Tibial nerve (tissue), 4 donors: Measurements from ENCODE around the gene GOLGA2. TPM values are rescaled to one million over a fixed set of nuclear protein-coding genes. Genes with fewer than 3 reads are reported as not detected.
A peak's percentile ranks its signal among the peaks of the same experiment; 100 is the strongest.
"Not testable (repeated sequence)": the region's sequence is repeated elsewhere in the genome, so short reads cannot be mapped to it uniquely, and the experiment has no call there.

Source experiments
- DNase-seq, 2 donors: peaks; one replicate each; pipeline ENCODE4 v3.0.0-alpha.2; 2019; ENCODE audit warnings: low spot score in 2 of 2
- H3K27ac ChIP-seq, 4 donors: fragments of 200-600 bp; sonication (generic) in 3 of 4; one replicate each; pipeline ENCODE4 v1.5.1; 2017 to 2019; ENCODE audit warnings: mild to moderate bottlenecking in 1 of 4
- H3K27me3 ChIP-seq, 2 donors: fragments of 200-600 bp; sonication (generic) in 1 of 2; one replicate each; pipeline versions ENCODE4 v1.5.1 to v1.6.0; 2017 to 2019
- H3K36me3 ChIP-seq, 3 donors: fragments of 200-600 bp; sonication (generic); one replicate each; pipeline ENCODE4 v1.5.1; 2018 to 2019
- H3K4me1 ChIP-seq, 4 donors: fragments of 200-600 bp; sonication (generic) in 3 of 4; one replicate each; pipeline ENCODE4 v1.5.1; 2017 to 2019
- H3K4me3 ChIP-seq, 4 donors: fragments of 200-600 bp; sonication (generic) in 3 of 4; one replicate each; pipeline ENCODE4 v1.5.1; 2017 to 2019; ENCODE audit warnings: mild to moderate bottlenecking in 1 of 4, moderate library complexity in 1 of 4
- H3K9me3 ChIP-seq, 4 donors: fragments of 200-600 bp; sonication (generic) in 3 of 4; one replicate each; pipeline ENCODE4 v1.5.1; 2017 to 2019
- CTCF ChIP-seq, 5 experiments: fragments of 200-600 bp in 3 of 5; fragments of 450-650 bp in 2 of 5; sonication (generic) in 3 of 5; IDR thresholded peaks; one replicate each; pipeline ENCODE4 v1.5.1; 2016 to 2019; ENCODE audit warnings: antibody characterized with exemption in 5 of 5, mild to moderate bottlenecking in 3 of 5, moderate library complexity in 2 of 5
- EP300 ChIP-seq, 2 donors: sonication (generic); formaldehyde crosslinking; IDR thresholded peaks; one replicate each; pipeline ENCODE4 v1.6.1; 2017; ENCODE audit warnings: antibody characterized with exemption in 2 of 2, mild to moderate bottlenecking in 1 of 2
- POLR2A ChIP-seq, 2 donors: fragments of 450-650 bp; IDR thresholded peaks; one replicate each; pipeline ENCODE4 v1.6.1; 2017; ENCODE audit warnings: antibody characterized with exemption in 2 of 2, mild to moderate bottlenecking in 2 of 2, moderate library complexity in 2 of 2
- WGBS, 2 donors: methylation state at CpG; one replicate each; pipeline ENCODE4 v1.1.5; 2018; 5-methylcytosine and 5-hydroxymethylcytosine counted together
- total RNA-seq, 4 donors: library from RNA; depleted of rRNA; stranded (reverse); fragments of >200 nt; gene quantifications; one replicate each; pipeline ENCODE4 v1.1.0, GENCODE V29; 2016

GOLGA2 gene
- total RNA-seq, 4 donors from 2014 or later: 67.4 to 103 (median 91.9) TPM

DNA sequence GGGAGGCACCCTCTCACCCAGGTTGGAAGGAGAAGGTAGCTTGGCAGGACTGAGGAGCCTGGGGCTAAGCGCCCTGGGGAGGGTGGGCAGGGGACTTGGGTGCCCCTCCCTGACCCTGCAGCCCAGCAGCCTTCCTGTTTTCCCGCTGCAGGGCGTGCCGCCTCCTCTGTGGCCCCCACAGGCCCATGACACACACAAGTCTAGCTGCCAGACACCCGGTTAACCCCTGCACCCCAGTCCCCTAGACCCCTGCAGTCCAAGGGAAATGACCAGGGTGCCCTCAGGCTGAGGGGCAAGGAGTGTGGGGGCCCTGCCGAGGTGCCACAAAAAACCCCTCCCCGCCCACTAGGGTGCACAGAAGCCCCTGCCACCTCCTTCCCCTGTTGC is 33.0 kb downstream of the GOLGA2 start:
- peak in 1 of 2 donors; percentile 4 for TF ChIP-seq EP300 (IDR thresholded peaks at IDR 0.05)
- TF ChIP-seq CTCF (IDR thresholded peaks at IDR 0.05): no peak
- DNase-seq: no peak
- Histone ChIP-seq H3K36me3 (peaks cover 0 to 3% (median 0%) of the 10 kb centered on the region in 3 donors), H3K4me3 (no peak overlapping the region), H3K27me3 (no peaks in the 10 kb centered on the region), H3K9me3 (no peaks in the 10 kb centered on the region), H3K27ac (peak overlapping the region; percentile 21 to 87 (median 63)), H3K4me1 (peaks cover 0 to 47% (median 17%) of the 10 kb centered on the region in 4 donors)
- 28 to 43% methylated on average over 4 to 6 of the region's 7 CpGs for WGBS, 2 donors

DNA sequence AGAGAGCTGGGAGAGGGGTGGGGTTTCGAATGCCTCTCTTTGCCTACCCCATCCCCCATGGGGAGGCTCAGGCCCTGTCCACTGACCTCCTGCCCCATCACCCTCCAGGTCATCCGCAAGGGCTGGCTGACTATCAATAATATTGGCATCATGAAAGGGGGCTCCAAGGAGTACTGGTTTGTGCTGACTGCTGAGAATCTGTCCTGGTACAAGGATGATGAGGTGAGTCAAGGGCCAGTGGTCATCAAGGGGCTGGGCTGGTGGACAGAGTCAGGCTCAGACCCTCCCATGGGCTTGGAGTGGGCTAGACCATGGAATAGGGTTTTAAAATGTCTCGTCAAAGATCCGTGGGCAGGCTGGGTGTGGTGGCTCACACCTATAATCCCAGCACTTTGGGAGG is 33.7 kb downstream of the GOLGA2 start:
- 67 to 79% methylated on average over 4 of the region's 4 CpGs for WGBS, 2 donors
- Histone ChIP-seq H3K9me3 (no peaks in the 10 kb centered on the region), H3K27ac (peak overlapping the region in 2 of 4 donors; percentile 57 to 87), H3K36me3 (peaks cover 0 to 3% (median 0%) of the 10 kb centered on the region in 3 donors), H3K4me3 (no peak overlapping the region), H3K4me1 (peaks cover 0 to 47% (median 17%) of the 10 kb centered on the region in 4 donors), H3K27me3 (no peaks in the 10 kb centered on the region)
- no peak for DNase-seq
- TF ChIP-seq EP300 (IDR thresholded peaks at IDR 0.05) (no peak), CTCF (IDR thresholded peaks at IDR 0.05) (no peak), POLR2A (IDR thresholded peaks at IDR 0.05) (no peak)

- Histone ChIP-seq H3K27ac (peak overlapping the region in 1 of 4 donors; percentile 75), H3K4me3 (no peak overlapping the region), H3K36me3 (no peaks in the 10 kb centered on the region), H3K9me3 (no peaks in the 10 kb centered on the region), H3K27me3 (no peaks in the 10 kb centered on the region), H3K4me1 (no peaks in the 10 kb centered on the region)
- 80 to 83% methylated on average over 24 to 26 of the region's 28 CpGs for WGBS, 2 donors
- TF ChIP-seq EP300 (IDR thresholded peaks at IDR 0.05) (no peak), CTCF (IDR thresholded peaks at IDR 0.05) (no peak), POLR2A (IDR thresholded peaks at IDR 0.05) (no peak)
- DNase-seq: no peak
These were observed 41.9 kb downstream of the GOLGA2 start for GRCh38 chr9:128233817-128234406.

DNA sequence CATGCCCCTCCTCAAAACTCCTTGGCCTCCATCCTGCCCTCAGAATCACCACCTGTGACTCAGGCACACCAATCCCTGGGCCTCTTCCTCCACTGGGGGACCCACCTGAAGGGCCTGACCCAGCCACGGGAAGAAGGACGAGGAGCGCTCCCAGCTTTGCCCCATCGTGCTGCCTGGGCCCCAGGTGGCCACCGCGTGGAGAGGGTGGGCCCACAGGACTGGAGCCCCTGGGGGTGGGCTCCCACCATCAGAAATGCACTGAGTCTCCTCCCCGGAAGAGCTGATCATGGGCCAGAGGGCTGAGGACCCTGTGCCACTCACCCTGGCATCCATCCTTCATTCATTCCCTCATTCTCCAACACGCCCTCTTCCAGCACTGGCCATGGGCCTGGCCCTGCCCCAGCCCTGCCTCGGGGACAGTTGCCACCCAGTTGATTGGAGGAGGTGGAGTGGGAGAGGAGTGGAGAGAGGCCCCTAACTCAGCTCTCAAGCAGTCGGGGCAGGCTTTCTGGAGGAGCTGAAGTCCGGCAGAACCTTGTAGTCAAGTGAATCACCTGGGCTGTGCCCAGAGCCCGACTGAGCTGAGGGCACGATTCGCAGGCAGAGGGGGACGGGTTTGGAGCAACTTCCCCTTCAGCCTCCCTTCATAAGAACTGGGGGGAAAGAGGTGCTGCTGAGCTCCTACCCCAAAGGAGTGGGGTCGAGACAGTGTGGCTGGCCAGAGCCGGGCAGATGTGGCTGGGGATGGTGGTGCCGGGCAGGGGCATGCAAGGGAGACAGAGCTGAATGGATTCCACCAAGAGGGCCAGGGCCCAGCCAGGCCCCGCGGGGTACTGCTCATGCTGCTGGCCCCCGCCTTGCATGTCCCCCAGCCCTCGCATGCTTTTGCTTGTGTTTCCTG is 43.0 kb downstream of the GOLGA2 start:
- Histone ChIP-seq H3K36me3 (no peaks in the 10 kb centered on the region), H3K27me3 (no peaks in the 10 kb centered on the region), H3K4me3 (no peak overlapping the region), H3K9me3 (no peaks in the 10 kb centered on the region), H3K27ac (peak overlapping the region in 2 of 4 donors; percentile 22 to 75), H3K4me1 (no peaks in the 10 kb centered on the region)
- TF ChIP-seq EP300 (IDR thresholded peaks at IDR 0.05) (no peak), POLR2A (IDR thresholded peaks at IDR 0.05) (no peak)
- no peak for DNase-seq
- 79 to 87% methylated on average over 15 to 22 of the region's 22 CpGs for WGBS, 2 donors

DNA sequence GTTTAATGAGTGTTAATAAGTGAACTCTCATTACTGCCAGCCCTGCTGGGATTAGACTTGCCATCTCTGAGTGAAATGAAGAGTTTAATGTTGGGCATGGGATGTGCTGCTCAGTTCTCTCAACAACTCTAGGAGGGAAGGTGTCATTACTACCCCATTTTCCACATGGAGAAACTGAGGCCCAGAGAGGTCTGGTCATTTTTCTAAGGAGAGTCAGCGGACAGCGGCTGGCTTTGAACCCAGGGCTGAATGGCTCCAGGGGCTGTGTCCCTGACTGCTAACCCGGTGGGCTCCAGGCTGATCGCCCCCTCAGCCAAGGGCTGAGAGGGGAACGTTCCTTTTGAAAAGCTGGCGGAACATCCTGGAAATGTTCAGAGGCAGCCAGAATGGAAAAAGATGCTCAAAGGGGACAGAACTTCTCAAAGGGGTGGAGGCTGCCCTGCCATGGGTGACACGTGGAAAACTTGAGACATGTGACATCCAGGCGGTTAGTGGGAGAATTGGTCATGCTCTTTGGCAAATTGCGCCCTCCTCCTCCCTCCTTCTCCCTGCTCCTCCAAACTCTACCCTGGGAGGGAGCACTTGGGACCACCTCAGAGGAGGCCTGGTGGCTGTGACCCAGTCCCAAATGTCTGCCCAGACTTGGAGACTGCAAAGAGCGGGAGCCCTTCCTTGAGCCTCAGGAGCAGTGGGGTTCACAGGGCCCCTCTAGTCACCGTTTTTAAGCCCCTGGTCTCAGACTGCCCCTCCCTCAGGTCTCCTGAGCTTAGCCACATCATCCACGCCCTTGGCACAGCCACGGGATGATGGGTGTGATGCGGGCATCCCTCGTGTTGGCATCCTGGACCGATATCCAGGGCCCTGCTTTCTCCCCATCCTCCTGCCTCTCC is 43.9 kb downstream of the GOLGA2 start:
- Histone ChIP-seq H3K9me3 (no peaks in the 10 kb centered on the region), H3K27me3 (no peaks in the 10 kb centered on the region), H3K4me1 (no peaks in the 10 kb centered on the region), H3K36me3 (no peaks in the 10 kb centered on the region), H3K4me3 (no peak overlapping the region), H3K27ac (peak overlapping the region in 2 of 4 donors; percentile 22 to 75)
- DNase-seq: peak in 1 of 2 donors; percentile 63
- WGBS, 2 donors: 64 to 67% methylated on average over 16 of the region's 16 CpGs
- TF ChIP-seq EP300 (IDR thresholded peaks at IDR 0.05) (peak in 1 of 2 donors; percentile 45), POLR2A (IDR thresholded peaks at IDR 0.05) (no peak), CTCF (IDR thresholded peaks at IDR 0.05) (no peak)

DNA sequence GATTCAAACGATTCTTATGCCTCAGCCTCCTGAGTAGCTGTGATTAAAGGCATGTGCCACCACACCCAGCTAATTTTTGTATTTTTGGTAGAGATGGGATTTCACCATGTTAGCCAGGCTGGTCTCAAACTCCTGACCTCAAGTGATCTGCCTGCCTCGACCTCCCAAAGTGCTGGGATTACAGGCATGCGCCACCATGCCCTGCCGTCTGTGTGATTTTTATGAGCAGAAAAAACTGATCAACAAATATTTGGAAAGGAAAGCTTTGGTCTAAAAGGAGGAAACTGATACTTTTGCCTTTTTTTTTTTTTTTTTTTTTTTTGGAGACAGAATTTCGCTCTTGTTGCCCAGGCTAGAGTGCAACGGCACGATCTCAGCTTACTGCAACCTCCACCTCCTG is 44.9 kb downstream of the GOLGA2 start:
- not testable (repeated sequence) for H3K4me3 ChIP-seq, DNase-seq, H3K4me1 ChIP-seq, H3K36me3 ChIP-seq, H3K9me3 ChIP-seq, H3K27me3 ChIP-seq, H3K27ac ChIP-seq
- 75 to 76% methylated on average over 7 of the region's 7 CpGs for WGBS, 2 donors
